ENCODE measurements around the gene IDH2. TPM values are rescaled to one million over a fixed set of nuclear protein-coding genes. Genes with fewer than 3 reads are reported as not detected.

IDH2 gene
- total and polyA plus RNA-seq, 10 of the 15 experiments (the other 5 are each of a cell fraction or from before 2014, with no cell fraction given) = 2.3 to 358 (median 242) TPM

DNA sequence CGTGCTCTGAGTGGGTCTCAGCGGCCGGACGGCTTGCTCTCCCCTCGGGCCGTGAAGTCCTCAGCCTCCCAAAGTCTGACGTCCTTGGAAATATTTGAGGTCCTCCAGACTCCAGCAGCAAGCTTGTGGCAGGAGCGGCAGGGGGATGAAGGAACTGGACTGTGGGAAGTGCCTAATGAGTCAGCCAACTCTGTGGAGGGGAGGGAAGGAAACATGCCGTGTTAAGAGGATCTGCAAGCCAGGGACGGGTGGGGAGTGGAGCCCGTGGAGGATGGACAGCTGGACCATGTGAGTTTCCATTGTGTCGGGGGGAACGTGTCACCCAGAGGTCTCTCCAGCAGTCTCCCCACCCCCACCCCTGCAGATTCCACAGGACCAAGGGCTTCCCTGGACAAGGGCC is 39.4 kb upstream of the IDH2 start:
- H3K4me2 ChIP-seq (ENCODE audit: control insufficient read depth, insufficient read depth) = no peak overlapping the region
- no peak overlapping the region for H3K27ac ChIP-seq (ENCODE audit: control insufficient read depth, insufficient read depth)
- ATAC-seq (no peak), FAIRE-seq (no peak), DNase-seq (ENCODE audit: low read depth, low spot score) (no peak)
- BruUV-seq (replicated peaks) = no TSS peak
- no peaks in the 10 kb centered on the region for H4K20me1 ChIP-seq (ENCODE audit: control insufficient read depth, insufficient read depth)
- 67% methylated on average over 13 of the region's 13 CpGs for WGBS (ENCODE audit: insufficient coverage, insufficient replicate concordance, low lambda C conversion rate, missing lambda C conversion rate)
- ChIA-PET RAD21 (ENCODE audit: unreplicated experiment) (interaction anchor here (0.5 to 1.6 kb wide), 7 partner anchors 9 to 703 kb away, joined by 3 to 5 read pairs (median 3); no protein-coding TSS in a partner anchor), POLR2A (interaction anchor here (0.5 to 1.2 kb wide), 7 partner anchors 17 to 54 kb away, joined by 3 to 4 read pairs (median 3); partner anchors contain the start of gene IDH2), SMC1A (ENCODE audit: uncharacterized antibody, unreplicated experiment) (interaction anchor here (0.9 to 2.5 kb wide), 7 partner anchors 60 to 243 kb away, joined by 3 to 10 read pairs (median 3); partner anchors contain the start of gene SEMA4B), CTCF (interaction anchor here (0.9 to 4.6 kb wide), 9 partner anchors 11 to 243 kb away, joined by 3 to 35 read pairs (median 6); partner anchors contain the start of gene IDH2)
- H3K4me3 ChIP-seq = no peak overlapping the region
- no peak for TF ChIP-seq NBN (IDR thresholded peaks at IDR 0.05)
- TF ChIP-seq, protein P1, sequence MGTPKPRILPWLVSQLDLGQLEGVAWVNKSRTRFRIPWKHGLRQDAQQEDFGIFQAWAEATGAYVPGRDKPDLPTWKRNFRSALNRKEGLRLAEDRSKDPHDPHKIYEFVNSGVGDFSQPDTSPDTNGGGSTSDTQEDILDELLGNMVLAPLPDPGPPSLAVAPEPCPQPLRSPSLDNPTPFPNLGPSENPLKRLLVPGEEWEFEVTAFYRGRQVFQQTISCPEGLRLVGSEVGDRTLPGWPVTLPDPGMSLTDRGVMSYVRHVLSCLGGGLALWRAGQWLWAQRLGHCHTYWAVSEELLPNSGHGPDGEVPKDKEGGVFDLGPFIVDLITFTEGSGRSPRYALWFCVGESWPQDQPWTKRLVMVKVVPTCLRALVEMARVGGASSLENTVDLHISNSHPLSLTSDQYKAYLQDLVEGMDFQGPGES (IDR thresholded peaks at IDR 0.05) = no peak
- no peak for TF ChIP-seq NR2C1 (IDR thresholded peaks at IDR 0.05)
- no peak for TF ChIP-seq ZNF217 (IDR thresholded peaks at IDR 0.05)
- TF ChIP-seq CHD2 (IDR thresholded peaks at IDR 0.05; ENCODE audit: borderline replicate concordance, low read depth, low read length) = no peak
- TF ChIP-seq, protein P2, sequence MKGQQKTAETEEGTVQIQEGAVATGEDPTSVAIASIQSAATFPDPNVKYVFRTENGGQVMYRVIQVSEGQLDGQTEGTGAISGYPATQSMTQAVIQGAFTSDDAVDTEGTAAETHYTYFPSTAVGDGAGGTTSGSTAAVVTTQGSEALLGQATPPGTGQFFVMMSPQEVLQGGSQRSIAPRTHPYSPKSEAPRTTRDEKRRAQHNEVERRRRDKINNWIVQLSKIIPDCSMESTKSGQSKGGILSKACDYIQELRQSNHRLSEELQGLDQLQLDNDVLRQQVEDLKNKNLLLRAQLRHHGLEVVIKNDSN (IDR thresholded peaks at IDR 0.05; ENCODE audit: borderline replicate concordance, extremely low read length, insufficient read depth, low read depth, low read length) = no peak
- no peak for TF ChIP-seq POLR2AphosphoS2 (IDR thresholded peaks at IDR 0.05; ENCODE audit: low read depth, low read length)
- TF ChIP-seq IKZF1 (conservative IDR thresholded peaks at IDR 0.05) = no peak
- no peak for TF ChIP-seq NR2F1 (conservative IDR thresholded peaks at IDR 0.05)
- TF ChIP-seq NFYB (IDR thresholded peaks at IDR 0.05; ENCODE audit: insufficient read depth, low read depth, low read length) = no peak
- no peak for TF ChIP-seq ESRRA (IDR thresholded peaks at IDR 0.05; ENCODE audit: low read length)
- TF ChIP-seq, protein P3, sequence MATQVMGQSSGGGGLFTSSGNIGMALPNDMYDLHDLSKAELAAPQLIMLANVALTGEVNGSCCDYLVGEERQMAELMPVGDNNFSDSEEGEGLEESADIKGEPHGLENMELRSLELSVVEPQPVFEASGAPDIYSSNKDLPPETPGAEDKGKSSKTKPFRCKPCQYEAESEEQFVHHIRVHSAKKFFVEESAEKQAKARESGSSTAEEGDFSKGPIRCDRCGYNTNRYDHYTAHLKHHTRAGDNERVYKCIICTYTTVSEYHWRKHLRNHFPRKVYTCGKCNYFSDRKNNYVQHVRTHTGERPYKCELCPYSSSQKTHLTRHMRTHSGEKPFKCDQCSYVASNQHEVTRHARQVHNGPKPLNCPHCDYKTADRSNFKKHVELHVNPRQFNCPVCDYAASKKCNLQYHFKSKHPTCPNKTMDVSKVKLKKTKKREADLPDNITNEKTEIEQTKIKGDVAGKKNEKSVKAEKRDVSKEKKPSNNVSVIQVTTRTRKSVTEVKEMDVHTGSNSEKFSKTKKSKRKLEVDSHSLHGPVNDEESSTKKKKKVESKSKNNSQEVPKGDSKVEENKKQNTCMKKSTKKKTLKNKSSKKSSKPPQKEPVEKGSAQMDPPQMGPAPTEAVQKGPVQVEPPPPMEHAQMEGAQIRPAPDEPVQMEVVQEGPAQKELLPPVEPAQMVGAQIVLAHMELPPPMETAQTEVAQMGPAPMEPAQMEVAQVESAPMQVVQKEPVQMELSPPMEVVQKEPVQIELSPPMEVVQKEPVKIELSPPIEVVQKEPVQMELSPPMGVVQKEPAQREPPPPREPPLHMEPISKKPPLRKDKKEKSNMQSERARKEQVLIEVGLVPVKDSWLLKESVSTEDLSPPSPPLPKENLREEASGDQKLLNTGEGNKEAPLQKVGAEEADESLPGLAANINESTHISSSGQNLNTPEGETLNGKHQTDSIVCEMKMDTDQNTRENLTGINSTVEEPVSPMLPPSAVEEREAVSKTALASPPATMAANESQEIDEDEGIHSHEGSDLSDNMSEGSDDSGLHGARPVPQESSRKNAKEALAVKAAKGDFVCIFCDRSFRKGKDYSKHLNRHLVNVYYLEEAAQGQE (IDR thresholded peaks at IDR 0.05; ENCODE audit: low read depth, low read length) = no peak
- no peak for TF ChIP-seq TCF3 (IDR thresholded peaks at IDR 0.05; ENCODE audit: borderline replicate concordance, insufficient read depth, low read depth, low read length)
- H2AFZ ChIP-seq (ENCODE audit: control insufficient read depth, low read depth, low read length) = no peak overlapping the region
- H3K9me3 ChIP-seq (replicated peaks; ENCODE audit: control insufficient read depth, insufficient read depth, low read length) = peaks cover 2% of the 10 kb centered on the region; the same call in 2 of the 3 replicates
- H3K79me2 ChIP-seq (ENCODE audit: control insufficient read depth, insufficient read depth, low read length) = no peaks in the 10 kb centered on the region
- intact Hi-C loops (cut with micrococcal nuclease; ENCODE audit: unreplicated experiment) (loop anchor here (5.0 kb wide), 1 partner anchor 146 kb away; no protein-coding TSS in a partner anchor), in situ Hi-C loops (cut with MboI) (no loop called here)
- no peaks in the 10 kb centered on the region for H3K27me3 ChIP-seq (replicated peaks in 1 of 2; ENCODE audit: control insufficient read depth in 2 of 2, insufficient read depth in 2 of 2, low read length in 1 of 2)
- H3K4me1 ChIP-seq (ENCODE audit: control insufficient read depth, insufficient read depth, low read length) = peaks cover 5% of the 10 kb centered on the region; the same call in 1 of the 2 replicates
- no peaks in the 10 kb centered on the region for H3K36me3 ChIP-seq (ENCODE audit: control insufficient read depth in 2 of 2, insufficient read depth in 2 of 2, low read length in 1 of 2)
- H3K9ac ChIP-seq (ENCODE audit: control insufficient read depth, insufficient read depth, low read length) = no peak overlapping the region

Measured in GM12878 (cell line).